ENCODE measurements around the gene ADGRL1.
"Not testable (repeated sequence)": the region's sequence is repeated elsewhere in the genome, so short reads cannot be mapped to it uniquely, and the experiment has no call there.

ADGRL1 gene

GRCh38 chr19:14158276-14159023, 47.5 kb downstream of the ADGRL1 start:
- DNase-seq: no peak

DNA sequence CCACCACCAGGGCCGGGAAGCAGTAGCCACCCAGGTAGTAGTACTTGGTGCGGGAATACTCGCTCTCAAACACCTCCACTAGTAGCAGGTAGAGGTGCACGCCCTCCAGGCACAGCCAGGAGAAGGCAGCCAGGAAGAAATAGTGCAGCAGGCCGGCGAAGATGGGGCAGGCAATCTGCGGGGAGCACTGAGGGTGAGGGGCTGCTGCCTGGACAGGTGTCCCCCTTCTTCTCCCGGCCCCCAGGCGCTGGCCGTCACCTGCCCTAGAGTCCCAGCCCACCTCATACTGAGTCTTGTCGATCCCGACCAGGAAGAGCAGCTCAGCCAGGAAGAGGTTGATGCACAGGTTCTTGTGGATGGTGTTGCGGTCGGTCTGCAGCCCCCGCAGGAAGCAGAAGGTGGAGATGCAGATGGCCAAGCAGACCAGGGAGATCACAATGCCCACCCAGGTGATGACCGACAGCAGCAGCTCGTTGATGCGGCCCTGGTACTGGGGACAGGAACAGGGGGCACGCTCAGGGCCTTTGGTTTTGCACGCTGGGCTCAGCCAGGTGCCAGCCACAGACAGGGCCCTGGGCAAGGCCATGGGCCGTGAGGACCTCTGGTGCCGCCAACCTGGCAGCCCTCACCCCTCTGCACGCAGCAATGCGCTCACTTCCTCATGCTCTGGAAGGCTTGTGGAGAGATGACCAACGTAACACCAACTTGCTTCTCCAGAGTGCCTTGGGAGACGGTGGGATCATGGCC, 48.8 kb downstream of the ADGRL1 start:
- no peak for DNase-seq

- DNase-seq: no peak
Observed at GRCh38 chr19:14156122-14156521, 49.8 kb downstream of the ADGRL1 start.

DNA sequence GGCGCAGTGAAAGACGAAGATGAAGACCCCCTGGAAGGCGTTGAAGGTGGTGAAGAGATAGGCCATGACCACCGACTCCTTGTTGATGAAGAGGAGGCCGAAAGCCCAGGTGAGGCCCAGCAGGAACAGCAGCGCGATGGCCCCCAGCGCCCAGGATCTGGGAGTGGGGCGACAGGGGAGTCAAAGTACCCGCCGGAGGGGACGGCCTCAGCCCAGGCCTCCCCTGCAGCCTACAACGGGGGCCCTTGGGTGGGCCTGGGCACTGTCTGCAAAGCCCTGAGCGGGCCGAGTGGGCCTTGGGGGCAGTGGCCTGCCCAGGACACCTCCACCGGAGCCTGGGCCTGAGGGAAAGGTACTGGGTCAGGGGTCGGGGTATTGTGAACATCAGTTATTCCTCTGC, 50.6 kb downstream of the ADGRL1 start:
- DNase-seq: no peak

DNA sequence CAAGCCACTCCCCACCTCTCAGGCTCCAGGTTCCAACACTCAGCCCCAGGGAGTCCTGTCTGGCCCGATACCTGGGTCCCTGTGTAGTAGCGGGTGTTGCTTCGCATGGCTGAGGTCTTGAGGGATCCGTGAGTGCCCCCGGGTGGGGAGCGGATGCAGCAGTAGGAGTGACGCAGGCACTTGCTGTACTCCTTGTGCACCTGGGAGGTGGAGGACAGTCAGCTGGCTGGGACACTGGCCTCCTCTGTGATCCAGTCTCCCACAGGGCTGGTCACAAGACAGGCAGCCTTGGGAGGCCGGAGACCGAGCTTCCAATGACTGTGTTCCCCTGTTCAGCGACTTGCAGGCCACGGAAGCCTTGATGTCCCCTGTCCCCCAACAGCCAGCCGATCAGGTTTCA, 53.3 kb downstream of the ADGRL1 start:
- no peak for DNase-seq

- no peak for DNase-seq
Observed at GRCh38 chr19:14150770-14151661, 55.0 kb downstream of the ADGRL1 start.

GRCh38 chr19:14150041-14150769, 55.8 kb downstream of the ADGRL1 start:
- DNase-seq: peak; percentile 36 to 38

DNA sequence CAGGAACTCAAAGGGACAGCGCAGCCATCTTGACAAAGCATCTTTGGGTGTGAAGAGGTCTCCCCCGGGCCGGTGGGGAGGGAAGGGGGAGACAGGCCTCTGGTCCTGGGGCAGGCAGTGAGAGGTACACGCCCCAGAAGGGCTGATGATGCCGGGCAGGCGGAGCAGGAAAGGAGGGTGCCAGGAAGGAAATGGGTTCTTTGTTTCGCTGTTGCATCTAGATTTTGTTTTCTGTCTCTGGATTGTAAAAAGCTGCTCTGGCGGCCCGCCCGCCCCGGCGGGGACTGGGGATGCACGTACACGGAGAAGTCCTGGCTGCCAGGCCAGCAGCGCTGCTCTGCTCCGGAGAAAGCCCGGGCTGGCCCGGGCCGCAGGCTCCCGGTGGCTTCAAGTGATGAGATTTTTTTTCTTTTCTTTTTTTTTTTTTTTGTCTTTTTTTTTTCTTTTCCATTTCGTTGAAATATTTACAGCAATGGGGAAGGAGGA, 56.4 kb downstream of the ADGRL1 start:
- peak; percentile 70 to 75 for DNase-seq

GRCh38 chr19:14148751-14149410, 57.1 kb downstream of the ADGRL1 start:
- DNase-seq: no peak

GRCh38 chr19:14147797-14148605, 58.0 kb downstream of the ADGRL1 start:
- peak; percentile 65 to 75 for DNase-seq

GRCh38 chr19:14146789-14147216, 59.2 kb downstream of the ADGRL1 start:
- no peak for DNase-seq

DNA sequence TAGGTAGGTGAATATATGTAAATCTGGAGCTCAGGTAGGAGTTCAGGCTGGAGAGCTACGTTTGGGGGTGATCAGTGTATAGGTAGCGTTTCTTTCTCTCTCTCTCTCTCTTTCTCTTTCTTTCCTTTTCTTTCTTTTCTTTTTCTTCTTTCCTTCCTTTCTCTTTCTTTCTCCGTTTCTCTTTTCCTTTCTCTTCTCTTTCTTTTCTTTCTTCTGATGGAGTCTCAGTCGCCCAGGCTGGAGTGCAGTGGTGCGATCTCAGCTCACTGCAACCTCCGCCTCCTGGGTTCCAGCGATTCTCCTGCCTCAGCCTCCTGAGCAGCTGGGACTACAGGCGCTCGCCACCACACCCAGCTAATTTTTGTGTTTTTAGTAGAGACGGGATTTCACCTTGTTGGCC, 59.8 kb downstream of the ADGRL1 start:
- DNase-seq: not testable (repeated sequence)

DNA sequence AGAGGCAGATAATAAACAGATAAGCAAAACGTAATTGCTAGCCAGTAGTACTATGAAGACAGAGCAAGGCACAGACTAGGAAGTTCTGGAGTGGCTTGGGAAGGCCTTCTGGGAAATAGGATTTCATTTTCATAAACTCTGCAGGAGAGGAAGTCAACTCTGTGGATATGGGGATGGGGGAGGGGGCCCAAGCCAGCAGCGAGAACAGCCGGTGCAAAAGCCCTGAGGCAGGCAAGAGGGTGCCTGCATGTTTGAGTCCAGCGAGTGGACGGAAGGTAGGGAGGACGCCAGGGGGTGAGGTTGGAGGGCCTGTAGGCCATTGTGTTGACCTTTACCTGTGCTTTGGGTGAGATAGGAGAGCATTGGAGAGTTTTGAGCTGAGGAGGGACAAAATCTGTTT, 60.6 kb downstream of the ADGRL1 start:
- no peak for DNase-seq

DNA sequence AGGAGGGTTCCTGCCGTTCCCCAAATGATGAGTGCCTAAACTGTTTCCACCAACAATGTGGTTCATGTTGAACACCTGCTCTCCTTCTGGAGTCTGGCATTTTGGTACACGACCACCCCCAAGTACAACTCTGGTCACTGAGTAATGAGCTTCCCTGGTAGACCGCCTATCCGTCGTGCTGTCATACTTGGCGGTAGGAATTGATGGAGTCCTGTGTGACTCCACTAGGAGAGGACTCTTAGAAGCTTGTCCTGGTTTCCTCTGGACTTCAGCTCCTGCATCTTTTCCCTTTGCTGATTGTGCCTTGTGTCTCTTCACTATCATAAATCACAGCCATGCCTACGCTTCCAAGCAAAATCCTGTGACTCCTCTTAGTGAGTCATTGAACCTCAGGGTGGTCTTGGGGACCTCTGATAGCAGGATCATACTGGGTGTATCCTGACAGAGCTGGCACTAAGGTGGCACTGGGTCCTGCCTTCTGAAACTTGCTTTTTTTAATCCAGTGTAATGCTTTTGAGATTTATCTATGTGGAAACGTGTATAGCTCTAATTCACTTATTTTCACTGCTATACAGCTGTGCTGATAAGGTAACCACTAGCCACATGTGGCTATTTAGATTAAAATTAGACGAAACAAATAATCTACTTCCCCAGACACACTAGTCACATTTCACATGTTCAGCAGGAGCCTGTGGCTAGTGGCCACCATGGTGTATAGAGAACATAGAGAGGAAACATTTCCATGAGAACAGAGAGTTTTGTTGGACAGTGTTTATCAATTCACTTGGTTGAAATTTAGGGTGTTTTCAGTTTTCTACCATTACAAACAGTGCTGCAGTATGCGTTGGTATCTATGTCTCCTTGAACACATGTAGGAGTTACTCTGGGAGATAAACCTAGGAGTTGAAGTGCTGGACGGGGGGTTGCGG, 63.4 kb downstream of the ADGRL1 start:
- no peak for DNase-seq

GRCh38 chr19:14141041-14141440, 64.9 kb downstream of the ADGRL1 start:
- DNase-seq: peak in 1 of 2 experiments; percentile 36

GRCh38 chr19:14139944-14140343, 66.0 kb downstream of the ADGRL1 start:
- no peak for DNase-seq

GRCh38 chr19:14138576-14139265, 67.2 kb downstream of the ADGRL1 start:
- DNase-seq: no peak

DNA sequence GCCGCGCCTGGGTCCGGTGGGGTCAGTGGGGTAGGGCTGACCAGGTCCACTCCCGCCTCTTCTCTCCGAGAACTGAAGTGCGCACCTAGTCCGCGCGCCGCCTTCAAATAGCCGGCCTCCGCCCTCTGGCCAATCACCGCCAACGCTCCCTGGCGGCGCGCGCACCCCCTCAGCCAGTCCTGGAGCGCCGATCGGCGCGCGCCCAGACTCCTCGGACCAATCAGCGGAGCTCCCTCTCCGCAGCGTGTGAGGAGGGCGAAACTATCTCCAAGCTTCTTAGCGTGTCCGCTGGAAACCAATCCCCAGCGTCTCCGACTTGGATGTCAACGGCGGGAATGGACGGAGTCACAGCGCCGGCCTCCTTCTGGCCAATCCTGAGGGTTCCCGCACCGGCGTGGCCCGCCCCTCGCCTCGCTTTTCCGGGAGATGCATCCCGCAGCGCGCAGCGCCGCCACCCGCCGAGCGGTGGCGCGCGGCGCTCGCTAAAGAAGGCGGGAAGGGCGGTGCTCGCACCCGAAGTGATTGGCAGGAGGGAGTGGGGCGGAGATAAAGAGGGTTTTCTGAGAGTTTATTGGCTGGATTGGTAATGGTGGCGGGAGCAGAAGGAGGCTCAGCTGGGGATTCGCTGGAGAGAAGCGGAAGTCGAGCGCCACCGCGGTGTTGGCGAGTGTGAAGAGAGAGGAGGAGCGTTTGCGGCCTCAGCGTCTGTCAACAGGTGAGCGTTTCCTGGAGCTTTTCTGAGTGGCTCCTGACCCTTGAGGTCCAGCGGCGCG, 69.3 kb downstream of the ADGRL1 start, which contains the start of gene ASF1B:
Gene ASF1B, minus strand, starts transcription at position 81 of the 773 bp plus-strand sequence. CDS start 133 bp downstream, outside the sequence.
- DNase-seq: peak; percentile 97 to 98

Data from activated T-cell treated with anti-CD3 and anti-CD28 coated beads, Interleukin-2, amount 50 U/mL, for 48 hours (primary cell).